Omental fat pad (tissue), 4 donors: ENCODE data around the gene KLHDC8B. TPM values are rescaled to one million over a fixed set of nuclear protein-coding genes. Genes with fewer than 3 reads are reported as not detected.
"Not testable (repeated sequence)": the region's sequence is repeated elsewhere in the genome, so short reads cannot be mapped to it uniquely, and the experiment has no call there.

ENCODE experiments used
- ATAC-seq: fragments of 150-250 bp; one replicate; pipeline ENCODE4 v1.9.1; 2016; ENCODE audit warnings: mild to moderate bottlenecking, moderate library complexity; ENCODE audit not compliant: low FRiP score
- DNase-seq: peaks from one replicate; pipeline ENCODE4 v3.0.0-alpha.2; 2019; ENCODE audit warnings: low spot score
- CTCF ChIP-seq, 3 donors: fragments of 450-650 bp; IDR thresholded peaks; one replicate each; pipeline ENCODE4 v1.5.1; 2016 to 2017; ENCODE audit warnings: antibody characterized with exemption in 3 of 3, mild to moderate bottlenecking in 3 of 3, moderate library complexity in 2 of 3
- total RNA-seq, 4 donors: library from RNA; depleted of rRNA; stranded (reverse); fragments of >200 nt; gene quantifications; one replicate each; pipeline ENCODE4 v1.1.0, GENCODE V29; 2016

KLHDC8B gene
- total RNA-seq, 4 donors from 2014 or later = 55.0 to 123 (median 65.5) TPM

- ATAC-seq = no peak
- TF ChIP-seq CTCF (IDR thresholded peaks at IDR 0.05) = no peak
- no peak for DNase-seq
Measured at GRCh38 chr3:49213541-49213943, 42.1 kb downstream of the KLHDC8B start.

GRCh38 chr3:49213998-49214397, 42.6 kb downstream of the KLHDC8B start:
- TF ChIP-seq CTCF (IDR thresholded peaks at IDR 0.05) = no peak
- ATAC-seq (no peak), DNase-seq (no peak)

GRCh38 chr3:49216687-49217086, 45.3 kb downstream of the KLHDC8B start:
- ATAC-seq, DNase-seq: not testable (repeated sequence)

- not testable (repeated sequence) for DNase-seq, ATAC-seq
Measured at GRCh38 chr3:49217108-49217507, 45.7 kb downstream of the KLHDC8B start.

GRCh38 chr3:49217688-49218470, 46.5 kb downstream of the KLHDC8B start:
- no peak for TF ChIP-seq CTCF (IDR thresholded peaks at IDR 0.05)
- peak; percentile 14 for ATAC-seq
- no peak for DNase-seq

- DNase-seq (peak; percentile 31), ATAC-seq (peak; percentile 71)
Measured at GRCh38 chr3:49218471-49218989, 47.1 kb downstream of the KLHDC8B start.

- DNase-seq = no peak
- no peak for TF ChIP-seq CTCF (IDR thresholded peaks at IDR 0.05)
- ATAC-seq = no peak
Measured at GRCh38 chr3:49219132-49219531, 47.7 kb downstream of the KLHDC8B start.

- not testable (repeated sequence) for DNase-seq, ATAC-seq
Measured at GRCh38 chr3:49220985-49221563, 49.7 kb downstream of the KLHDC8B start.

GRCh38 chr3:49222002-49222401, 50.6 kb downstream of the KLHDC8B start:
- ATAC-seq = no peak
- no peak for TF ChIP-seq CTCF (IDR thresholded peaks at IDR 0.05)
- DNase-seq = no peak
